GM12892 (cell line): ENCODE data around the gene MOGAT2.

Source experiments
- POLR2A ChIP-seq: IDR thresholded peaks from 2 replicates; pipeline ENCODE4 v1.6.1; 2011; ENCODE audit warnings: low read depth, low read length, control low read depth
- TAF1 ChIP-seq: IDR thresholded peaks from 2 replicates; pipeline ENCODE4 v1.6.1; 2011; ENCODE audit warnings: low read depth, mild to moderate bottlenecking, control low read depth, low read length, borderline replicate concordance

GRCh38 chr11:75679566-75679965, 38.1 kb upstream of the MOGAT2 start:
- TF ChIP-seq POLR2A (no peak), TAF1 (no peak)
